GM19035 (cell line): ENCODE data around the gene SFXN5.
A peak's percentile ranks its signal among the peaks of the same experiment; 100 is the strongest.

Experiments used
- ATAC-seq: cut with Tn5 transposase; IDR thresholded peaks from one replicate; pipeline ENCODE4 v1.9.1; 2021; ENCODE audit not compliant: unreplicated experiment

The SFXN5 gene

GRCh38 chr2:72926368-72926767, 145.1 kb downstream of the SFXN5 start:
- no peak for ATAC-seq

GRCh38 chr2:72925328-72925943, 146.1 kb downstream of the SFXN5 start:
- no peak for ATAC-seq

DNA sequence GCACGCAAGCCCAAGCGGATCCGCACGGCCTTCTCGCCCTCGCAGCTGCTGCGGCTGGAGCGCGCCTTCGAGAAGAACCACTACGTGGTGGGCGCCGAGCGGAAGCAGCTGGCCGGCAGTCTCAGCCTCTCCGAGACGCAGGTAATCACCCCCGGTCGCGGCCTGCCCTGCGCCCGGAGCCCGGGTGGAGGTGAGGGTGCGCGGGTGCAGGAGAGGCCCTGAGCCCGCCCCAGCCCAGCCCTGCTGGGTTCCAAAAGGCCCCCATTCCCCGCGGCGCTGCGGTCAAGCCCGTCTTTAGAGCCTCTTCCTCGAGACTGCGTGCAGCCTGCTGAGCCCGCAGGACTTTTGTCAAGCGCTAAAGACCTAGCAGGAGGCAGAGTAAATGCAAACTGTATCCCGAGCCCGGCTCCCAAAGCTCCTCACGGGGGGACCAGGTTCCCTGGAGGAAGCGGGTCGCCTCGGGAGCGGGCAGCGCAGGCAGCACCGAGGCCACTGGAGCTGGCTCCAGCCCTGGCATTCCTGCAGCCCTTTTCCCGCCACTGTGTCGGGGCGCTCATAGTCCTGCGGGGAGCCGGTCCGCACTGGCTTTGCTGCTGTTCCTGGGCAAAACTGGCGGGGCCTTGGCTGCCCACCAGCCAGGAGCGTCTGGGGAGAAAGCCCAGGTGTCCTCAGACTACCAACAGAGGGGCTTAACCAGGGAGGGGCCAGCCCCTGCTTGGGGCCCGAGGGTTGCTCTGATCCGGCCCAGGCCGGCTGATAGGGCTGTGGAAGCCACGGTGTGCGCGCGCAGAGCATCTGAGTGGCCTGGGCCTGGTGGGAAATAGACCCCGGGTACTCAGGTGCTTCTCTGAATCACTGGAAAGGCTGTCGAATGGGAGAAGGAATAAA, 146.9 kb downstream of the SFXN5 start:
- no peak for ATAC-seq

DNA sequence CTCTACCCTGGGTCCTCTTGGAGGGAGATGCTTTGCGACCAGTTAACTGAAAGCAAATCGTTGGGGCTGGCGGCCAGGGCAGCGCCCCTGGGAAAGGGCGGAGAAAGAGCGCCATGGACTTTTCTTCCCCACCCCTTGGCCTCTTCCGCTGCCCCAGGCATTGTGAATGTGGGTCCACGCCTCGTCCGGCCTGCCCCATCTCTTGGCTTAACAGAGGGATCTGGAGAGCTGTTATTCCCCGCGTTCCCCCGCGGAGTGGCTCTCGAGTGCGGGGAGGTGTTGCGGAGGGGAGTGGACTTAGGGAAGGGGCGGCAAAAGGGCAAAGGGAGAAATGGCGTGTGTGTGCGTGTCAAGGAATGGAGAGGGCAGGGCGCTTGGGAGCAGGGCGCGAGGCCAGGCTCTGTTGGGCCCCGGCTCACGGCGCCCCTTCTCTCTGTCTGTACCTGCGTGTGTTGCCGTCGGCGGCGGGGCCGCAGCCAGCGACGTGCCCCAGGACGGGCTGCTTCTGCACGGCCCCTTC, 147.6 kb downstream of the SFXN5 start:
- ATAC-seq, result no peak

DNA sequence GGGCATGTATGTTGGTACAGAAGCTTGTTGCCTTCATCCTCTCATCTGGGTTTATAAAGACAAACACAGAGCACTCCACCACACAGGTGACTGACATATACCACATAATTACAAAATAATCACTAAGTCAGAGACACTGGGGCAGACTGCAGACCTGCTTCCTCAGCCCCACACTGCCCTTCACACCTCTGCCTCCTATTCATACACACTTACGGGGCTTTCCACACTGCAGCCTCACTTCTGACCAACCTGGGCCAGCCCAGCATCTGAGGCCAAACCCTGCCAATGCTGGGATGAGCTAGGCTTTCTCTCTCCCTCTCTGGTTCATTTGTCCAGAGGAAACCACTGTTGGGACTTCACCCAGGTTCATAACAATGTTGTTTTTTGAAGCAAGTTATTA, 149.7 kb downstream of the SFXN5 start:
- no peak for ATAC-seq

- no peak for ATAC-seq
Measured at GRCh38 chr2:72921088-72921851, 150.2 kb downstream of the SFXN5 start.

DNA sequence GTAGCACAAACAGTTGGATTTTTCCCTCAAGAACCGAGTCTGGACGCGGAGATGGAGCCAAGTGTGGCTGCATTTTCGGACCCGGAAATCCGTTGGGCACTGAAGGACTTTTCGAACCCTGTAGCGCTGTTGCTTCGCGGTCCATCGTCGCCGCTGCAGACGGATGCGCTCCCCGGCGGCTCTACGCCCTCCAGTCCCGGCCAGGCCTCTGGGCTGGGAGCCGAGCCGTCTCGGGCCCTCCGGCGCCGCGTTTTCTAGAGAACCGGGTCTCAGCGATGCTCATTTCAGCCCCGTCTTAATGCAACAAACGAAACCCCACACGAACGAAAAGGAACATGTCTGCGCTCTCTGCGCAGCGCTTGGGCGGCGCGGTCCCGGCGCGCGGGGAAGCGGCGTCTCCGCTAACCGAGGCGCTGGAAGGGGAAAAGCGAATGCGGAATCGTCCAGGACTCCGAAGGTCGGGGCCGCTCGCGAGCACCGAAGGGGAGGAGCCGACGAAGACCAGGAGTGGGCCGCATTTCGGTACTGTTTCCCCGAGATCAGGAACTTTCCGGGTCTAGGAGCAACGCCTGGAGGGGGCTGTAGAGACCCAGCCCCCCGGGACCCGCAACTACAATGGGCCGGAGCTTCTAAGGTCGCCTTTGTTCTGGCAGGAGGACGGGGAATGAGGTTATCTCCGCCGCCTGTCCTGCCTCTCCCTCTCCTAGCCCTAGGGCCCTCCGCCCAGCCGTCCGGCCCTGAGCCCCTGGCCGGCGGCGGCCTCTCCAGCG, 151.0 kb downstream of the SFXN5 start:
- ATAC-seq, result no peak

- ATAC-seq, result no peak
Measured at GRCh38 chr2:72919414-72920317, 151.8 kb downstream of the SFXN5 start.

DNA sequence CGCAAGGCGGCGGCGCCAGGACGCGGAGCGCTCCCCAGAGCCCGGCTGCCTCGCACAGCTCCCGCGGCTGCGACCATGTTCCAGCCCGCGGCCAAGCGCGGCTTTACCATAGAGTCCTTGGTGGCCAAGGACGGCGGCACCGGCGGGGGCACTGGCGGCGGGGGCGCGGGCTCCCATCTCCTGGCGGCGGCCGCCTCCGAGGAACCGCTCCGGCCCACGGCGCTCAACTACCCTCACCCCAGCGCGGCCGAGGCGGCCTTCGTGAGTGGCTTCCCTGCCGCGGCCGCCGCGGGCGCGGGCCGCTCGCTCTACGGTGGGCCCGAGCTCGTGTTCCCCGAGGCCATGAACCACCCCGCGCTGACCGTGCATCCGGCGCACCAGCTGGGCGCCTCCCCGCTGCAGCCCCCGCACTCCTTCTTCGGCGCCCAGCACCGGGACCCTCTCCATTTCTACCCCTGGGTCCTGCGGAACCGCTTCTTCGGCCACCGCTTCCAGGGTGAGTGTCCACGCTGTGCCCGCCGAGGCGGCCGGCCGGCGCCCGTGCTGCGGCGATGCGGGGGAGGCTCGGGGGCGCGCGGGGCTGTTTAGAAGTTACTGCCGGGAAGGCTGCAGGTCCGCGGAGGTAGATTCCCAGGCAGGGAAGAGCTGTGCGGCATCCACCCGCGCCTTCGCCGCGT, 153.5 kb downstream of the SFXN5 start:
- ATAC-seq, result peak; percentile 0

- peak; percentile 52 for ATAC-seq
Measured at GRCh38 chr2:72917138-72917876, 154.2 kb downstream of the SFXN5 start, which contains the start of gene EMX1. Gene EMX1 (plus strand): TSS chr2:72917519. CDS start chr2:72917853, 334 bp downstream.

- peak; percentile 2 for ATAC-seq
Measured at GRCh38 chr2:72916743-72917137, 154.8 kb downstream of the SFXN5 start.

DNA sequence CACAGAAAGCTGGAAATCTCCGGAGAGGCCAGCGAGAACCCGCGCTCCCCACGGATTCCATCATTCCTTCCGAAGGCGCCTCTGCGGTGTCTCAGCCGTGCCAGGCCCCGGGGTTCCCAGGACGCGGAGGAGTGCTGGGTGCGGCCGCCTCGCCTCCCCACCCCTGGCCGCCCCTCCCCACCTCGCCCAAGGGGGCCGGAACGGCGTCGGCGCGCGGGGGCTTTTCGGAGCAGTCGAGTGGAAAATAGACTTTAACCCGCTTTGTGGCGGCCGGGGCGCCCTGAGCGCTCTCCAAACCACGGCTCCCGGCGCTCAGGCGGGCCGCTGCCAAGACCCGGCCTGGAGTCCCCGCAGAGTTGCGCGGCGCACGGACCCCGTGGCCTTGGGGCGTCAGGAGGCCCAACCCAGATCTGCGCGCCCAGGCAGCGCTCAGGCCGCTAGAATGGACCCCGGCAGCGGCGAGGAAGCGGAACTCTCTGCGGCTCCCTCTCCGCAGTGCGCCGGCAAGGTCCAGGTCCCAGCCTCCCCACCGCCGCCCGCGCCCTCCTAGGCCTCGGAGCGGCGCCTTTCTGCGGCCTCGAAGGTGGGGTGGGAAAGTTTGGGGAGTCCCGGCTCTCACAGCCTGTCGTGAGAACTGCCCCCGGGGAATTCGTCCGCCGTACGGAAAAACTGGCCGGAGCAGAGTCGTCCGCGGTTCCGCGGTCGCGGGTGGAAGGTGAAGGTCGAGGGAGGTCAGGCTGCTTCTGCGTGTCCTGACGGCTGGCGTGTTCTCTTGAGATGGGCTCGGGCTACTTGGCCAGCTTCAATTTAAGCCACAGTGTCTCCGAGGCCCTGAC, 155.4 kb downstream of the SFXN5 start:
- peak; percentile 50 for ATAC-seq

DNA sequence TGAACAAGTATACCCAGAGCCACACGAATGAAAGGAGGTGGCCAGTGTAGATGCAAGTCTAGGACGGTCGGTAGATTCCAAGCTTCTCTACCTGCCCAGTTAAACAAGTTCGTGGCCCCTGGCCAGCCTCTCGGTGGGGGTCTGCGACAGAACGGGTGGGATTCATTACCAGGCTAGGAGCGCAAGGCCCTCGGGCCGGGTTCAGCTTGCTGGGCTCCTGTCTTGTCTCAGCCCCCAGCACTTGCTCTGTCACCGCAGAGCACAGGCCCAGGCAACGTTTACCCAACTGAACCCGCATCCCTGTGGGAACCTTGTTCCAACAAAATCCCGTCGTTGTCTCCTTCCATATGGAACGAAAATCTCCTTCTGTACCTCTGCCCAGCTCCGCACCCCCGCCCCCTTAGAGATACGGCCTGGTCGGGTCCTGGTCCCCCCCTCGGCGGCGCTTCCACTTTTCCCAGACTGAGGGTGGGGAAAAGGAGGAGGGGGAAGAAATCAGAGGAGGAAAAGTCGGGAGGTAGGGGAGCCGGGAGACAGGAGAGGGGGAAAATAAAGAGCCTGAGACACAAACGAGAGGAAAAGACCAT, 156.1 kb downstream of the SFXN5 start:
- ATAC-seq, result no peak

DNA sequence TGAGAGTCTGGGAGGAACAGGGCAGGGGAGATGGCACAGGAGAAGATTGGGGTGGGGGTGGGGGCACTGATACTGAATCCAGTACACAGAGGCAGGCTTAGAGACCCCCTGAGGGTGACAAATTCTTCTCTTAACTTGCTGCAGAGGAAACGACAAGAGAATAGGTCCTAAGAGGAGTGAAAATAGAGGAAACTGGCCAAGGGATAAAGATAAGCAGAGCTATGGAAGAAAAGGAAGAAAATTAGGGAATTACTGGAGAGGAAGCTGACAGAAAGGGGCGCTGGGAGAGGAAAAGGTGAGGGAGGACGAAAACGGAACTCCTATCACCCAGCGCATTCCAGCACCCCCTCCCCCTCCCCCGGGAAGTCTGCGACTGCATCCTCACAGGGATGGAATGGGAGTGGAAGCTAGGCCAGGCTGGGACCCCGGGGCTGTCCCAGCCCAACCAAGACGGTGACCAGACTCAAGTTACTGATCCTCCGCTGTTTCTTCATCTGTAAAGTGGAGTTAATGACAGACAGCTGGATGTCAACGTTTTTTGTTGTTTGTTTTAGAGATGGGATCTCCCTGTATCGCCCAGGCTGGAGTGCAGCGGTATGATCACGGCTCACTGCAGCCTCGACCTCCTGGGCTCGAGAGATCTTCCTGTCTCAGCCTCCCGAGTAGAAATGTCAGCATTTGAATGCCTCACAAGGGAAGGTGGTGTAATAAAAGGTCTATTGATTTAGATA, 156.8 kb downstream of the SFXN5 start:
- ATAC-seq, result no peak

DNA sequence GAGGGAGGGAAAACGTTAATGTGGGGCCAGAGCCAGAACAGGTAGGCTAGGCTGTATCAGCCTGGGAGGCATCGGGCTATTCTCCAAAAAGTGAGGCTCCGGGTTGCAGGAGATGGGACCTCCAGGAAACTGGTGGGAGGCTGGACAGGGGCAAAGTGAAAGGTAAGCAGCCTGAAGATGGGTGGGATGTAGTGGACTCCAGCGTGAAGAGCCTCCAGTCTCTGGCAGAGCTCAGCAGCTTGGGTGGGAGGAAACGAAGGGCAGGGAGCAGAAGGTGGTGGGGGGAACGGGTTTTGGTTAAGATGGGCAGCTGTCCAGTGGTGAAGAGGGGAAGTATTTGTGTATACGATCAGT, 157.3 kb downstream of the SFXN5 start:
- ATAC-seq, result no peak

DNA sequence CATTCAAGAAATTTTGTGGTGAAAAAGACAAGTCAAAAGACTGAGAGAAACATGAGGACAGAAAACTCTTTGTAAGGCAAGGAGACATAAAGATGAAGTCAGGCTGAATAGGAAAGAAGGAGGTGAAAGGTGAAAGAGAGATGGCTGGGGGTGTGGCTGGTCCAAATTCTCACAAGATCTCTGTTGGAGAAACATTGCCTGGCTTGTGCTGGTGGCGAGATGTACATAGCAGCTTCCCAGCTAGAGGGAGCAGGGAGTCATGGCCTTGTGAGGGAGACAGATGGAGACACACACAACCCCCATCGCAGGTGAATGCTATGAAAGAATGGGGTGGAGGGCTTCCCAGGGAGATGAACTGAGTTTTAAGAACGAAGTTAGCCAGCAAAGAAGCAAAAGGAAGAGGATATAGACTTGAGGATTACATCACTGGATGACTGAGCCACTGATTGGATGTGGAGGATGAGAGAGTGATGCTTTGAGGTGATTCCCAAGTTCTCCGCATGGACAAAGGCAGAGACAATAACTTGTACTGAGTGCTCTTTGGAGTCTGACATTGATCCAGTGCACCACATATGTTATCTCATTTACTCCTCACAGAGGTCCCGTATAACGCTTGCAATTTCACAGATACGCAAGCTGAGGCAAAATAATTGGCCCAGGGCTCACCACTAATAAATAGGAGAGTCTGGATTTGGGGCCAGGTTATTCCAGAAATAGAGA, 157.9 kb downstream of the SFXN5 start:
- ATAC-seq, result no peak
